NCI-H2171 treated with DMSO at 0.1 percent for 48 hours (cell line): ENCODE data around the gene B3GALNT1.
"Not testable (repeated sequence)": the region's sequence is repeated elsewhere in the genome, so short reads cannot be mapped to it uniquely, and the experiment has no call there.

Source experiments
- DNase-seq: peaks from one replicate; lab custom pipeline; 2025; lab: John Stamatoyannopoulos, UW

B3GALNT1 gene

GRCh38 chr3:161073181-161073580 lies 32.0 kb downstream of the B3GALNT1 start:
- no peak for DNase-seq

DNA sequence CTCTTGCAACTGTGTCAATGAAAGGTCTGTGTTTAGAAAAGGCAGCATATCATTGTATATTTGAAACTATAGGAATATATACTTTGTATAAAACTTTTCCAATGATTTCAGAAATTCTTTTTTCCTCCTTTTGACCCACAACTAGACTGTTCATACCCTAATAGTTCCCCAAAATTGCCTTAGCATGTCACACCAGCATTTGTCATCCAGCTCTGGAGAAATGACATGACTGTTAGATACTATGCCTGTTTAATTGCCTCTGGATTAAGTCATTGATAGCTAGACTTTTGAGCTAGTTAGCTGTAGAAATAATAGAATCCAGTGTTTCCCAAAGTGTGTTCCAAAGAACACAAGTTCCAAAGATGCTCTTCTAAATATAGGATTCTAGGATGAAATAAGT lies 32.4 kb downstream of the B3GALNT1 start:
- no peak for DNase-seq

GRCh38 chr3:161072211-161072621 lies 32.9 kb downstream of the B3GALNT1 start:
- DNase-seq = no peak

GRCh38 chr3:161070980-161071663 lies 34.0 kb downstream of the B3GALNT1 start:
- DNase-seq = peak; percentile 70

GRCh38 chr3:161070252-161070930 lies 34.8 kb downstream of the B3GALNT1 start:
- DNase-seq = peak; percentile 44

DNA sequence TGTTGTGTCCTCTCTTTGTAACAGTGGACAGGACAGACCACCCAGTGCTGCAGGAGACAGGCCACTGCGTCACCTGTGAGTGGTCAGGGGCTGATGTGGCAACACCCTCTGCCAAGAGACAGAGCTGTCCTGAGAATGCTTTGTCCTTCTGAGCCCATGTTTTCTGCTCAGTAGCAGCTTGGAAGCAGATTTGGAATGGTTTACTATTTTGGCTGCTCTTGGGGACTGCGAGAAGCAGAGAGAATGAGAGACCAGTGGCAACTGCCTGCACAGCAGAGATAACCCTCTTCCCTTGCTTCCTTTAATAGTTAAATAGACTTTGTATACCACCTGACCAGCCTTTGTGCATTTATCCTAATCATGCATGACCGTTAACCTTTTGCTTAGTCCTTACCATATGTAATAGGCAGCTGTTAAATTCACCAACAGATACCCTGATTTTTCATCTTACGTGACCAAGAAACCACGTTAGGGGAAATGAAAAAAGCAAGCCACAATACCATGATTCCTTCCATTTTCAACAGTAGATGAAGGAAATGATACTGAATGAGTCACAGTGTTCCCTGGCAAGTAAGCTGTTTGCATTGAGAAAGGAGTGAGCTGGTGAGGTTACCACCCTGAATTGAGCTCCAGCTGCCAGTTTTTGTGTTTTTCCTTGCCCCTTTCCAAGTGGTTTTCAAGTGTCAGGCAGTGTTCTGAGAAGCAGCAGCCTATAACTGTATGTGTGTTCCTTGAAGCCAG lies 35.5 kb downstream of the B3GALNT1 start:
- DNase-seq = peak; percentile 44

GRCh38 chr3:161067335-161067734 lies 37.8 kb downstream of the B3GALNT1 start:
- DNase-seq = no peak

GRCh38 chr3:161066930-161067329 lies 38.2 kb downstream of the B3GALNT1 start:
- DNase-seq = peak; percentile 28

GRCh38 chr3:161064413-161064812 lies 40.7 kb downstream of the B3GALNT1 start:
- no peak for DNase-seq

- DNase-seq = no peak
Observed at GRCh38 chr3:161054860-161055604, 50.1 kb downstream of the B3GALNT1 start.

DNA sequence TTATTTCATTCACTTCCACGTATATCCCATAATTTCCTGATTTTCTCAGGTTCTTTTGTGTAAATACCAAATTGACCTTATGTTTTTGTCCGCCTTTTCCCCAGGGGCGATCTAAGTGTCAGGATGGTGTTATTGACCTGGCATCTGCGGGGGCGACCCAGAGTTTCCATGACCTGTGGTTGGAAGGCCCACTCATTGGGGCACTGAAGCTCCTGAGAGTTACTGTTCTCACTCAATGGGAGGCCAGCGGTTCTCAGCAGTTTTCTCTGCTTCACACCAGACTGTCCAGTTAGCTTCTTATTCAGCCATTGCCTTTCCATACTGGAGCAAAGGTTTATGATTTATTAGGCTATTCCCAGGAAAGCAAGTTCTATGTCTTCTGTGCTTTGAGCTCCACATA lies 53.3 kb downstream of the B3GALNT1 start:
- DNase-seq = no peak

- DNase-seq = no peak
Observed at GRCh38 chr3:161050935-161051334, 54.2 kb downstream of the B3GALNT1 start.

- DNase-seq = no peak
Observed at GRCh38 chr3:161049683-161050248, 55.4 kb downstream of the B3GALNT1 start.

GRCh38 chr3:161043336-161044035 lies 61.7 kb downstream of the B3GALNT1 start:
- no peak for DNase-seq

DNA sequence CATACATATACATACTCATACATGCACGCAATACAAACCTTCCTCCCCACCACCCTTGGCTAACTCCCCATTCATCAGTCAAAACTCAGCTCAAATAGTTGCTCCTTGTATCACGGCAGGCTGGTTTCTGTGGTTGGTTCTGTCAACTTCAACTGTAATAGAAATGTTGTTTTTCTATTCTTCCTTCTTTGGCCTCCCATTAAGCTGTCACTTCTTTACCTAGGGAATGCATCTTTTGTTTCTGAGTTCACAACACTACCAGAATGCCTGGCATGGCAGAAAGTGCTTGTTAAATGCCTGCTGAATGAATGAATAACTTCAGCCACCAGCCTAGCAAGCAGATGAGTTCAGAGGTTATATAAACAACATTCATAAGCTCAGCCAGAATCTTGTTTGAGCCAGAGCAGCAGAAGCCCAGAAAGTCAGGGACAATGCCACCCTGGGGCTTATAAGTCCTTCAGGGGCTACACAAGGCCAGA lies 63.1 kb downstream of the B3GALNT1 start:
- DNase-seq = no peak

DNA sequence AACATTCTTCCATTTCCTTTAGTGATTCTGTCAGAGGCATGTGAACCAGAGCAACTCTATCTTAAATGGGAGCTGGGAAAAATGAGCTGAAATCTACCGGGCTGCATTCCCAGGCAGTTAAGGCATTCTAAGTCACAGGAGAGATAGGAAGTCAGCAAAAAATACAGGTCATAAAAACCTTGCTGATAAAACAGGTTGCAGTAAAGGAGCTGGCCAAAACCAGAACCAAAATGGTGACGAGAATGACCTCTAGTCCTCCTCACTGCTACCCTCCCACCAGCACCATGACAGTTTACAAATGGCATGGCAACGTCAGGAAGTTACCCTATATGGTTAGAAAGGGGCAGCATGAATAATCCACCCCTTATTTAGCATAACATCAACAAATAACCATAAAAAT lies 66.4 kb downstream of the B3GALNT1 start:
- DNase-seq = no peak

DNA sequence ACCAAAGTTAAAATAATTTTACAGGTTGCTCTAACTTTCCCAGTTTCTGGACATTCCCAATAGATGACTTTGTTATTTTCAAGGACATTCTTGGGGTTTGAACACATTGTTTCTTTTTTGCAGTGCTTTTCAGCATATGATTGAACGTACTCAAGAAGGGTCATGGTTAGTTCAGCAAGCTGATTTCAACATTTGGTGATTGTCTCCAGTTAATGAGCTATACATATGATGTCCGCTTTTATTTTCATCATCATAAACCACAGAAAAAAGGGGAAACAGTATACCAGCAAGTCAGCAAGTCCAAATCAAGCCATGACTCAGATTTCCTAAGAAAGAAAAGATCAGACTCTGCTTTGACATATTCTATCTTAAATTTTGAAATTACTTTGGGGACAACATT lies 69.4 kb downstream of the B3GALNT1 start:
- no peak for DNase-seq

- DNase-seq = not testable (repeated sequence)
Observed at GRCh38 chr3:161034913-161035550, 70.1 kb downstream of the B3GALNT1 start.
